ENCODE data around the gene ARHGEF2.

The ARHGEF2 gene

GRCh38 chr1:155954645-155955044, 23.7 kb downstream of the ARHGEF2 start:
- intact Hi-C loops (cut with DNase I), result no loop called here
- no peak for DNase-seq

GRCh38 chr1:155952505-155952890, 25.8 kb downstream of the ARHGEF2 start:
- no peak for DNase-seq
- intact Hi-C loops (cut with DNase I), result no loop called here

DNA sequence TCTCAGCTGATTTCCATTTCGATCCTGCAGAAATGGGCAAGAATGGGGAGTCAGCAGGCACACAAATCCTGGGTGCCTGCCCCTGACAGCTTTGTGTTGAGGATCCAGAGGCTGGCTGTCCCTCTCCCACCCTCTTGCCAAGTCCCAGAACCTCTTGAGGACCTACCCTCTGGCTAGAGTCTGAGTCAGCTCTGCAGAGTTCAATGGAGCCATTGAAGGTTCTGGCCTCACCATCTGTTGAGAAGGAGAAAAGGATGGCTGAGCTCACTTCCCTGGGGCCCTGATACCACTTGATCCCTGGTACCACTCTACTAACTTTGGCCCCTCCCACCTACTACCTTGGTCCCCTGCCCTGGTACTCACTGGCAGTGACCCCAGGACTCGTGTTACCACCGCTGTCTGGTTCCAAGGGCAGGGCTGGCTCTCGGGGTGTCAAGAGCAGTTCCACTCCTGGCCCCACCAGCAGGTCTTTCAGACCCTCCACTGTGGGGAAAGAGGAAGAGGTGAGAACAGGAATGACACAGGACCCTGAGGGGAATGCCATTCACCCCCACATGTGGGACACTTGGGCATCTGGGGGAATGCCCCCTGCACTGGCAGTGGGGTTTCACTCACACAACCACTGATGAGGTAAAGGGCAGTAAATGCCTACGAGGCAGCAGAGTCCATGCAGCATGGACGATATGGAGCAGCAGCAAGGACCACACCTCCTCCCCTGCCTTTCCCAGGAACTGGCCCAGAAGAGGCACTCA, 26.4 kb downstream of the ARHGEF2 start:
- DNase-seq, result peak in 1 of 42 donors; percentile 16
- intact Hi-C loops (cut with DNase I), result no loop called here

GRCh38 chr1:155950829-155951228, 27.5 kb downstream of the ARHGEF2 start:
- DNase-seq, result peak in 2 of 42 donors; percentile 11 to 28
- intact Hi-C loops (cut with DNase I), result no loop called here

- peak in 2 of 42 donors; percentile 5 to 7 for DNase-seq
- intact Hi-C loops (cut with DNase I), result no loop called here
Measured at GRCh38 chr1:155947741-155948140, 30.6 kb downstream of the ARHGEF2 start.

GRCh38 chr1:155947292-155947691, 31.1 kb downstream of the ARHGEF2 start:
- intact Hi-C loops (cut with DNase I), result no loop called here
- DNase-seq, result peak in 2 of 42 donors; percentile 2 to 19

GRCh38 chr1:155946633-155947219, 31.6 kb downstream of the ARHGEF2 start:
- intact Hi-C loops (cut with DNase I), result no loop called here
- DNase-seq, result peak in 4 of 42 donors; percentile 5 to 8 (median 5)

DNA sequence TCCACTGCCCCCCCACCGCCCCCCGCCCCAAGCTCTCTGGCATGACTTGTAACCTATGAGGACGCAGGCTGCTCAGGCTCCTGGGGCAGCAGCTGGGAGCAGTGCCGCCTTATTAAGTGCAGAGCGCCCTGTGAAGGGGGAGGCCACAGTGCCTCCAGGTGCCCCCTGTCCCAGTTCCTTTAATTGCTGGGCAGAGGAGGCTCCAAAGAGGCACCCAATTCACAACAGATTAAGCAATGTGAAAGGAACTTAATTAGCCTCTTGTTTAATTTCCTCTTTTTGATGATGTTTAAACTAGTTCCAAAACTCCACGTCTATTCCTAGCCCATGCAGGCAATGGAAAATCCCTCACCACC, 33.9 kb downstream of the ARHGEF2 start:
- peak in 2 of 42 donors; percentile 17 to 40 for DNase-seq
- intact Hi-C loops (cut with DNase I), result no loop called here

GRCh38 chr1:155942578-155943141, 35.7 kb downstream of the ARHGEF2 start:
- intact Hi-C loops (cut with DNase I), result no loop called here
- peak in 8 of 42 donors; percentile 30 to 71 (median 54) for DNase-seq

DNA sequence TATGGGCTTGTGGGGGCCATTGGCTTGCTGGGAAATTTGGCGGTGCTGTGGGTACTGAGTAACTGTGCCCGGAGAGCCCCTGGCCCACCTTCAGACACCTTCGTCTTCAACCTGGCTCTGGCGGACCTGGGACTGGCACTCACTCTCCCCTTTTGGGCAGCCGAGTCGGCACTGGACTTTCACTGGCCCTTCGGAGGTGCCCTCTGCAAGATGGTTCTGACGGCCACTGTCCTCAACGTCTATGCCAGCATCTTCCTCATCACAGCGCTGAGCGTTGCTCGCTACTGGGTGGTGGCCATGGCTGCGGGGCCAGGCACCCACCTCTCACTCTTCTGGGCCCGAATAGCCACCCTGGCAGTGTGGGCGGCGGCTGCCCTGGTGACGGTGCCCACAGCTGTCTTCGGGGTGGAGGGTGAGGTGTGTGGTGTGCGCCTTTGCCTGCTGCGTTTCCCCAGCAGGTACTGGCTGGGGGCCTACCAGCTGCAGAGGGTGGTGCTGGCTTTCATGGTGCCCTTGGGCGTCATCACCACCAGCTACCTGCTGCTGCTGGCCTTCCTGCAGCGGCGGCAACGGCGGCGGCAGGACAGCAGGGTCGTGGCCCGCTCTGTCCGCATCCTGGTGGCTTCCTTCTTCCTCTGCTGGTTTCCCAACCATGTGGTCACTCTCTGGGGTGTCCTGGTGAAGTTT, 36.4 kb downstream of the ARHGEF2 start:
- DNase-seq, result peak in 1 of 42 donors; percentile 36
- intact Hi-C loops (cut with DNase I), result no loop called here

GRCh38 chr1:155940993-155941844, 37.1 kb downstream of the ARHGEF2 start, which contains the start of gene RXFP4:
Gene RXFP4, plus strand, starts transcription at chr1:155941638. Its CDS starts 72 bp downstream, at chr1:155941710.
- DNase-seq, result peak in 1 of 42 donors; percentile 36
- intact Hi-C loops (cut with DNase I), result no loop called here

DNA sequence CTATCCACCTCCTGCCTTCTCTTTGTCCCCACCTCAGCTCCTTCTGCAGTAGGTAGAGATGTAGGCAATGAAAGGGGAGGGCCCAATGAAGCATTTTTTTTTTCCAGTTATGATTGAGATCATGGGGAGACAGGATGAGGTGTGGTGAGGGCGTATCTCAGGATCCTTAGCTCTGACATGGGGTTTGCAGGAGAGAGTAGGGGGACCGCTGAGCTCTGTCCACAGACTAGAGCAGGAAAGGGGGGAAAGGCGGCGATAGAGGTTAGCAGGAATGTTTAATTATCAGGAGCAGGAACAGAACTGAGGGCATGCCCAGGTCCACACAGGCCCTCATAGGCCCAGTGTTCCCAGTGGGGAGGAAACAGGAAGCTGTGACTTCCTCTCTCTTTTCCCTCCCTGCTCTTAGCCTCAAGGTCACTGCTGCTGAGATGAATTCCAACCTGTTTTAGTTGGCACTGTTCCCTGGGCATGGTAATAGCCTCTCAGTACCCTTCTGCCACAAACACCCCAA, 37.8 kb downstream of the ARHGEF2 start:
- intact Hi-C loops (cut with DNase I), result no loop called here
- peak in 2 of 42 donors; percentile 37 to 49 for DNase-seq

DNA sequence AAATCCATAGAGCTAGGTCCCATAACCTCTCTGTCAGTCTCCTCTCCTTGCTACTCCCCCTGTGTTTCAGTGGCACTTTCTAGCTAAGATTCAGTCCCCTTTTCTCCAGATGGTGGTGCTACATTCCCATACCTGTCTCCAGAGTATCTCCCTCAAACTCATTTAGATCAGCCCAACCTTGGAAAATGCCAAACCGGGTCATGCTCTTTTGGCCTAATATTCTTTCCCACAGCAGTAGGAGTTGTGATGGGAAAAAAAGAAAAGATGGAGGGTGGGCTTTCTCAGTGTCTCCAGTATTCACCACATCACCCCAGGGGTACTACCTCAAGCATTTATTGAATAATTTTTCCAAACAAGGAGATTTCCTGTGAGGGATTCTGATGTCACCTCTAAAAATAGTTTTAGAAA, 40.1 kb downstream of the ARHGEF2 start:
- peak in 17 of 42 donors; percentile 27 to 81 (median 64) for DNase-seq
- intact Hi-C loops (cut with DNase I), result no loop called here

- intact Hi-C loops (cut with DNase I), result loop anchor here (2.0 to 5.0 kb wide), 2 partner anchors 54 to 73 kb away; no protein-coding TSS in a partner anchor
- no peak for DNase-seq
Measured at GRCh38 chr1:155934936-155935590, 43.3 kb downstream of the ARHGEF2 start.

- intact Hi-C loops (cut with DNase I), result loop anchor here (2.0 to 5.0 kb wide), 2 partner anchors 54 to 72 kb away; no protein-coding TSS in a partner anchor
- DNase-seq, result peak; percentile 92 to 99 (median 97)
Measured at GRCh38 chr1:155934097-155934935, 44.0 kb downstream of the ARHGEF2 start, which contains the start of gene KHDC4. Gene KHDC4, minus strand, starts transcription at chr1:155934413. Its CDS starts 40 bp downstream, at chr1:155934373.

- intact Hi-C loops (cut with DNase I), result loop anchor here (2.0 to 5.0 kb wide), 2 partner anchors 55 to 71 kb away; no protein-coding TSS in a partner anchor
Measured at GRCh38 chr1:155933591-155934096, 44.7 kb downstream of the ARHGEF2 start.

More at GRCh38 chr1:155933591-155934096, 44.7 kb downstream of the ARHGEF2 start:
- DNase-seq, result no peak
